A549 treated with AZD2906 at 1 μM for 4 hours (cell line): ENCODE measurements around the gene AMH. TPM values are rescaled to one million over a fixed set of nuclear protein-coding genes. Genes with fewer than 3 reads are reported as not detected.

Source experiments
- total RNA-seq: library from RNA; stranded (reverse); fragments of 200-300 nt; extraction: Qiagen RNA extraction; gene quantifications from 5 replicates; pipeline ENCODE4 v1.2.3, GENCODE V29; 2022

Gene AMH
- 4.6 to 18.6 TPM (median 14.0 TPM) in 5 replicates for total RNA-seq

GRCh38 chr19:2249010-2249866, at the start of gene AMH:
TSS of gene AMH (plus strand) at chr19:2249323. CDS start at chr19:2249333, 10 bp downstream.

GRCh38 chr19:2236314-2237050, 12.6 kb upstream of the AMH start, which contains the start of the genes PLEKHJ1 and SF3A2:
TSS of gene PLEKHJ1 (minus strand) at chr19:2236329. CDS start at chr19:2236248, 81 bp downstream.
TSS of gene SF3A2 (plus strand) at chr19:2236824. CDS start at chr19:2243419, 6,595 bp downstream.

GRCh38 chr19:2255982-2256685, 7.0 kb downstream of the AMH start, which contains the start of gene JSRP1:
TSS of gene JSRP1 (minus strand) at chr19:2256417. CDS start at chr19:2255314, 1,103 bp downstream.

GRCh38 chr19:2282062-2282861, 33.1 kb downstream of the AMH start, which contains the start of gene PEAK3:
TSS of gene PEAK3 (minus strand) at chr19:2282175. CDS start at chr19:2280931, 1,244 bp downstream.

Other genes starting within 250 kb of the AMH start
- 34.0 to 49.1 TPM (median 45.1 TPM) in 5 replicates for gene BTBD2, start 233.6 kb upstream of the AMH start, total RNA-seq
- 45.9 to 79.0 TPM (median 71.3 TPM) in 5 replicates for gene MKNK2, start 198.1 kb upstream of the AMH start, total RNA-seq
- gene MOB3A, start 153.0 kb upstream of the AMH start, total RNA-seq, result 13.3 to 15.2 TPM (median 14.0 TPM) in 5 replicates
- 0.41 to 0.98 TPM (median 0.79 TPM) in 5 replicates for gene IZUMO4, start 152.4 kb upstream of the AMH start, total RNA-seq
- 72.8 to 81.4 TPM (median 78.3 TPM) in 5 replicates for gene AP3D1, start 97.8 kb upstream of the AMH start, total RNA-seq
- 9.7 to 16.1 TPM (median 14.6 TPM) in 5 replicates for gene DOT1L, start 85.4 kb upstream of the AMH start, total RNA-seq
- 41.4 to 62.2 TPM (median 59.5 TPM) in 5 replicates for gene PLEKHJ1, start 13.0 kb upstream of the AMH start, total RNA-seq
- 70.5 to 76.5 TPM (median 73.0 TPM) in 5 replicates for gene SF3A2, start 12.5 kb upstream of the AMH start, total RNA-seq
- gene JSRP1, start 7.1 kb downstream of the AMH start, total RNA-seq, result 0.64 to 0.87 TPM (median 0.82 TPM) in 5 replicates
- 0.17 to 0.39 TPM (median 0.28 TPM) in 5 replicates for gene PEAK3, start 32.9 kb downstream of the AMH start, total RNA-seq
- 0.04 to 0.06 TPM (median 0.05 TPM) in 5 replicates for gene LINGO3, start 58.8 kb downstream of the AMH start, total RNA-seq
- gene LSM7, start 79.3 kb downstream of the AMH start, total RNA-seq, result 121 to 155 TPM (median 151 TPM) in 5 replicates
- 13.9 to 24.1 TPM (median 19.9 TPM) in 5 replicates for gene SPPL2B, start 79.4 kb downstream of the AMH start, total RNA-seq
- 0.16 TPM in 1 of 5 replicates, not detected in the others for gene TMPRSS9, start 110.9 kb downstream of the AMH start, total RNA-seq
- gene TIMM13, start 178.3 kb downstream of the AMH start, total RNA-seq, result 48.6 to 139 TPM (median 122 TPM) in 5 replicates
- 65.5 to 84.6 TPM (median 76.3 TPM) in 5 replicates for gene LMNB2, start 207.6 kb downstream of the AMH start, total RNA-seq
- gene GADD45B, start 226.8 kb downstream of the AMH start, total RNA-seq, result 97.0 to 127 TPM (median 119 TPM) in 5 replicates